Measurements from ENCODE around the gene KRT81. TPM values are rescaled to one million over a fixed set of nuclear protein-coding genes. Genes with fewer than 3 reads are reported as not detected.

The KRT81 gene
- total and polyA plus RNA-seq, 2 donors (not counting 1 experiment from before 2014, with no cell fraction given), result not detected

GRCh38 chr12:52239767-52240166, 51.6 kb downstream of the KRT81 start:
- no peak overlapping the region for H3K4me2 ChIP-seq (ENCODE audit: extremely low read depth, insufficient read depth, low read length)
- TF ChIP-seq, protein P1, sequence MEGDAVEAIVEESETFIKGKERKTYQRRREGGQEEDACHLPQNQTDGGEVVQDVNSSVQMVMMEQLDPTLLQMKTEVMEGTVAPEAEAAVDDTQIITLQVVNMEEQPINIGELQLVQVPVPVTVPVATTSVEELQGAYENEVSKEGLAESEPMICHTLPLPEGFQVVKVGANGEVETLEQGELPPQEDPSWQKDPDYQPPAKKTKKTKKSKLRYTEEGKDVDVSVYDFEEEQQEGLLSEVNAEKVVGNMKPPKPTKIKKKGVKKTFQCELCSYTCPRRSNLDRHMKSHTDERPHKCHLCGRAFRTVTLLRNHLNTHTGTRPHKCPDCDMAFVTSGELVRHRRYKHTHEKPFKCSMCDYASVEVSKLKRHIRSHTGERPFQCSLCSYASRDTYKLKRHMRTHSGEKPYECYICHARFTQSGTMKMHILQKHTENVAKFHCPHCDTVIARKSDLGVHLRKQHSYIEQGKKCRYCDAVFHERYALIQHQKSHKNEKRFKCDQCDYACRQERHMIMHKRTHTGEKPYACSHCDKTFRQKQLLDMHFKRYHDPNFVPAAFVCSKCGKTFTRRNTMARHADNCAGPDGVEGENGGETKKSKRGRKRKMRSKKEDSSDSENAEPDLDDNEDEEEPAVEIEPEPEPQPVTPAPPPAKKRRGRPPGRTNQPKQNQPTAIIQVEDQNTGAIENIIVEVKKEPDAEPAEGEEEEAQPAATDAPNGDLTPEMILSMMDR (conservative IDR thresholded peaks at IDR 0.05 in 1 of 2, IDR thresholded peaks at IDR 0.05 in 1 of 2; ENCODE audit: low read depth in 1 of 2, low read length in 2 of 2), result no peak
- TF ChIP-seq EZH2 (IDR thresholded peaks at IDR 0.05; ENCODE audit: low read length, missing control alignments), result no peak
- no peak overlapping the region for H3K4me3 ChIP-seq (replicated peaks in 1 of 4; ENCODE audit: control extremely low read depth in 1 of 4, insufficient read depth in 1 of 4, low read depth in 3 of 4, low read length in 4 of 4)
- H3K9me3 ChIP-seq (ENCODE audit: control insufficient read depth, insufficient read depth, low read depth, low read length), result no peaks in the 10 kb centered on the region
- no peak overlapping the region for H3K27ac ChIP-seq (ENCODE audit: insufficient read depth, low read length)
- no peaks in the 10 kb centered on the region for H4K20me1 ChIP-seq (ENCODE audit: control insufficient read depth, extremely low read depth, insufficient read depth, low read length)
- no peak overlapping the region for H3K9ac ChIP-seq (ENCODE audit: insufficient read depth, low read length)
- no peaks in the 10 kb centered on the region for H3K36me3 ChIP-seq (ENCODE audit: control insufficient read depth, insufficient read depth, low read length)
- no peaks in the 10 kb centered on the region for H3K27me3 ChIP-seq (ENCODE audit: control insufficient read depth, insufficient read depth, low read length)
- no peaks in the 10 kb centered on the region for H3K79me2 ChIP-seq (ENCODE audit: control insufficient read depth, insufficient read depth, low read length)
- no peak overlapping the region for H2AFZ ChIP-seq (ENCODE audit: low read length)
- peaks cover 15% of the 10 kb centered on the region for H3K4me1 ChIP-seq (ENCODE audit: control insufficient read depth, extremely low read depth, insufficient read depth, low read length)
- no peak for DNase-seq (ENCODE audit: low read depth in 2 of 2)

GRCh38 chr12:52238916-52239646, 52.3 kb downstream of the KRT81 start:
- DNase-seq (ENCODE audit: low read depth in 2 of 2), result no peak
- Histone ChIP-seq H2AFZ (ENCODE audit: low read length) (no peak overlapping the region), H3K4me1 (ENCODE audit: control insufficient read depth, extremely low read depth, insufficient read depth, low read length) (peaks cover 9% of the 10 kb centered on the region), H3K9me3 (ENCODE audit: control insufficient read depth, insufficient read depth, low read depth, low read length) (no peaks in the 10 kb centered on the region), H3K4me3 (replicated peaks in 1 of 4; ENCODE audit: control extremely low read depth in 1 of 4, insufficient read depth in 1 of 4, low read depth in 3 of 4, low read length in 4 of 4) (no peak overlapping the region), H4K20me1 (ENCODE audit: control insufficient read depth, extremely low read depth, insufficient read depth, low read length) (no peaks in the 10 kb centered on the region), H3K9ac (ENCODE audit: insufficient read depth, low read length) (no peak overlapping the region), H3K4me2 (ENCODE audit: extremely low read depth, insufficient read depth, low read length) (no peak overlapping the region), H3K27me3 (ENCODE audit: control insufficient read depth, insufficient read depth, low read length) (no peaks in the 10 kb centered on the region), H3K27ac (ENCODE audit: insufficient read depth, low read length) (no peak overlapping the region), H3K36me3 (ENCODE audit: control insufficient read depth, insufficient read depth, low read length) (no peaks in the 10 kb centered on the region), H3K79me2 (ENCODE audit: control insufficient read depth, insufficient read depth, low read length) (no peaks in the 10 kb centered on the region)
- TF ChIP-seq, protein P1 (conservative IDR thresholded peaks at IDR 0.05 in 1 of 2, IDR thresholded peaks at IDR 0.05 in 1 of 2; ENCODE audit: low read depth in 1 of 2, low read length in 2 of 2), result no peak
- no peak for TF ChIP-seq EZH2 (IDR thresholded peaks at IDR 0.05; ENCODE audit: low read length, missing control alignments)

GRCh38 chr12:52238207-52238840, 53.0 kb downstream of the KRT81 start:
- Histone ChIP-seq H3K27ac (ENCODE audit: insufficient read depth, low read length) (no peak overlapping the region), H3K79me2 (ENCODE audit: control insufficient read depth, insufficient read depth, low read length) (no peaks in the 10 kb centered on the region), H3K4me2 (ENCODE audit: extremely low read depth, insufficient read depth, low read length) (no peak overlapping the region), H2AFZ (ENCODE audit: low read length) (no peak overlapping the region), H3K36me3 (ENCODE audit: control insufficient read depth, insufficient read depth, low read length) (no peaks in the 10 kb centered on the region), H3K27me3 (ENCODE audit: control insufficient read depth, insufficient read depth, low read length) (no peaks in the 10 kb centered on the region), H4K20me1 (ENCODE audit: control insufficient read depth, extremely low read depth, insufficient read depth, low read length) (no peaks in the 10 kb centered on the region), H3K9me3 (ENCODE audit: control insufficient read depth, insufficient read depth, low read depth, low read length) (no peaks in the 10 kb centered on the region), H3K4me3 (replicated peaks in 1 of 4; ENCODE audit: control extremely low read depth in 1 of 4, insufficient read depth in 1 of 4, low read depth in 3 of 4, low read length in 4 of 4) (no peak overlapping the region), H3K4me1 (ENCODE audit: control insufficient read depth, extremely low read depth, insufficient read depth, low read length) (peaks cover 3% of the 10 kb centered on the region), H3K9ac (ENCODE audit: insufficient read depth, low read length) (no peak overlapping the region)
- TF ChIP-seq EZH2 (IDR thresholded peaks at IDR 0.05; ENCODE audit: low read length, missing control alignments), result no peak
- TF ChIP-seq, protein P1 (conservative IDR thresholded peaks at IDR 0.05 in 1 of 2, IDR thresholded peaks at IDR 0.05 in 1 of 2; ENCODE audit: low read depth in 1 of 2, low read length in 2 of 2), result no peak
- no peak for DNase-seq (ENCODE audit: low read depth in 2 of 2)
